HepG2 (cell line): ENCODE data around the gene GUSB. TPM values are rescaled to one million over a fixed set of nuclear protein-coding genes. Genes with fewer than 3 reads are reported as not detected.

Experiments
- ATAC-seq: fragments of 200-7000 bp; cut with Tn5 transposase; 3 replicates; pipeline ENCODE4 v1.9.1; 2020; ENCODE audit warnings: mild to moderate bottlenecking, moderate library complexity
- BruUV-seq: library from RNA; stranded (reverse); fragments of 400-500 nt; replicated peaks from 2 replicates; lab custom pipeline; 2021; lab: Mats Ljungman, UMichigan
- CTCF ChIA-PET: fragments of 300-600 bp; formaldehyde crosslinking; extraction: SDS; loops from one replicate; lab custom pipeline; 2021; ENCODE audit warnings: low total read pairs, inconsistent platforms, low intra/inter-chr PET ratio; lab: Yijun Ruan, JAX
- POLR2A ChIA-PET: fragments of 350-600 bp; sonication (Branson Sonifier 250); formaldehyde crosslinking; loops from one replicate; lab custom pipeline; 2020; ENCODE audit warnings: antibody characterized with exemption, inconsistent platforms; lab: Yijun Ruan, JAX
- DNase-seq: peaks from one replicate; pipeline ENCODE4 v3.0.0-alpha.2; 2015; ENCODE audit warnings: low spot score
- FAIRE-seq: peaks from 3 replicates; lab custom pipeline; 2011; peaks lifted over from hg19 to GRCh38; lab: Jason Lieb, UNC
- H2AFZ ChIP-seq: one replicate; pipeline ENCODE4 v1.6.1; 2011; ENCODE audit warnings: low read length, inconsistent platforms
- H3K27ac ChIP-seq: fragments of 300-600 bp; 3 replicates; pipeline ENCODE4 v1.8.0; 2011; ENCODE audit warnings: mixed run types, mild to moderate bottlenecking, mixed read lengths, low read length, inconsistent platforms; ENCODE audit not compliant: insufficient read depth; ENCODE audit errors: extremely low read length
- H3K27me3 ChIP-seq, 2 experiments: fragments of 200-600 bp in 1 of 2; 2 replicates in 1 of 2; 3 replicates in 1 of 2; pipeline versions ENCODE4 v1.6.0 to v1.8.0; 2011; ENCODE audit warnings: low read length in 2 of 2, mild to moderate bottlenecking in 2 of 2, moderate library complexity in 2 of 2, inconsistent platforms in 1 of 2; ENCODE audit not compliant: insufficient read depth in 2 of 2, control insufficient read depth in 1 of 2
- H3K36me3 ChIP-seq, 2 experiments: fragments of 200-600 bp in 1 of 2; replicated peaks in 1 of 2; 2 replicates in 1 of 2; 3 replicates in 1 of 2; pipeline versions ENCODE4 v1.5.1 to v1.8.0; 2011; ENCODE audit warnings: low read length in 2 of 2, inconsistent platforms in 1 of 2; ENCODE audit not compliant: insufficient read depth in 2 of 2, control insufficient read depth in 1 of 2
- H3K4me1 ChIP-seq: 2 replicates; pipeline ENCODE4 v1.5.1; 2012; ENCODE audit warnings: low read length, inconsistent platforms; ENCODE audit not compliant: insufficient read depth
- H3K4me2 ChIP-seq: 2 replicates; pipeline ENCODE4 v1.6.0; 2011; ENCODE audit warnings: low read depth, low read length, inconsistent platforms
- H3K4me3 ChIP-seq, 3 experiments: fragments of 200-600 bp in 1 of 3; sonication (generic), shearing (Covaris generic) in 1 of 3; replicated peaks in 1 of 3; 2 replicates each; pipeline ENCODE4 v1.5.1; 2011 to 2016; ENCODE audit warnings: low read length in 3 of 3, inconsistent platforms in 2 of 3, low read depth in 2 of 3, mild to moderate bottlenecking in 2 of 3, control low read depth in 1 of 3, mixed read lengths in 1 of 3; ENCODE audit not compliant: insufficient read depth in 1 of 3
- H3K79me2 ChIP-seq: one replicate; pipeline ENCODE4 v1.6.1; 2011; ENCODE audit warnings: low read length, inconsistent platforms; ENCODE audit not compliant: insufficient read depth
- H3K9ac ChIP-seq: 2 replicates; pipeline ENCODE4 v1.6.0; 2011; ENCODE audit warnings: mild to moderate bottlenecking, low read depth, low read length, inconsistent platforms; ENCODE audit not compliant: insufficient read depth
- H3K9me3 ChIP-seq: 2 replicates; pipeline ENCODE4 v1.5.1; 2012; ENCODE audit warnings: mild to moderate bottlenecking, low read length
- H4K20me1 ChIP-seq: 2 replicates; pipeline ENCODE4 v1.6.0; 2011; ENCODE audit warnings: inconsistent platforms, mild to moderate bottlenecking, low read length, moderate library complexity; ENCODE audit not compliant: insufficient read depth
- NFRKB ChIP-seq: fragments of 450-650 bp; IDR thresholded peaks from 2 replicates; pipeline ENCODE4 v1.6.1; 2017
- NFYC ChIP-seq: IDR thresholded peaks from 2 replicates; pipeline ENCODE4 v1.6.1; 2016; ENCODE audit warnings: missing genetic modification reagents, missing compliant biosample characterization
- SMARCC2 ChIP-seq: fragments of 450-650 bp; IDR thresholded peaks from 2 replicates; pipeline ENCODE4 v1.6.1; 2017; ENCODE audit warnings: antibody characterized with exemption, mild to moderate bottlenecking
- SUZ12 ChIP-seq: fragments of 150-350 bp; IDR thresholded peaks from 2 replicates; pipeline ENCODE4 v1.6.1; 2014; ENCODE audit warnings: low read depth, low read length
- ZNF281 ChIP-seq: sonication (generic); formaldehyde crosslinking; IDR thresholded peaks from 2 replicates; pipeline ENCODE4 v1.4.0; 2020; ENCODE audit warnings: missing genetic modification reagents, borderline replicate concordance
- ZNF3 ChIP-seq: IDR thresholded peaks from 2 replicates; pipeline ENCODE4 v1.7.0; 2017; ENCODE audit warnings: inconsistent platforms
- ZNF703 ChIP-seq: sonication (generic); formaldehyde crosslinking; IDR thresholded peaks from 2 replicates; pipeline ENCODE4 v1.5.1; 2020; ENCODE audit warnings: missing genetic modification reagents, mild to moderate bottlenecking, moderate library complexity, borderline replicate concordance
- WGBS: methylation state at CpG from one replicate; pipeline ENCODE4 v1.1.6; 2017; ENCODE audit warnings: low lambda C conversion rate; 5-methylcytosine and 5-hydroxymethylcytosine counted together
- in situ Hi-C: cut with HindIII; loops from 2 replicates; pipeline ENCODE4 v1.10.0; 2017; ENCODE audit warnings: low pct_unique_long_range_greater_than_20kb; ENCODE audit not compliant: extremely low pct_ligation_motif_present
- intact Hi-C: fragments of 100-400 bp; cut with micrococcal nuclease; formaldehyde crosslinking; loops from one replicate; pipeline ENCODE4 v1.10.0; 2022; ENCODE audit not compliant: unreplicated experiment
- polyA plus RNA-seq, 8 experiments: library from polyadenylated mRNA; depleted of rRNA in 3 of 8; stranded (reverse) in 7 of 8; unstranded in 1 of 8; fragments of >200 nt; fragmentation: Illumina TruSeq in 4 of 8; extraction: Trizol in 4 of 8; gene quantifications; 2 replicates each; pipeline versions ENCODE4 v1.2.1 to v1.2.3, GENCODE V29; 2011 to 2016; ENCODE audit warnings: low read depth in 4 of 8, missing spikeins in 1 of 8, mixed read lengths in 1 of 8; ENCODE audit not compliant: insufficient read depth in 1 of 8
- total RNA-seq, 5 experiments: library from RNA; depleted of rRNA; stranded (reverse); fragments of >200 nt; fragmentation: Illumina TruSeq; extraction: Trizol; gene quantifications; 2 replicates each; pipeline ENCODE4 v1.2.3, GENCODE V29; 2016; ENCODE audit warnings: low read depth in 1 of 5

GUSB gene
- total and polyA plus RNA-seq, 2 of the 13 experiments (the other 11 are each of a cell fraction or from before 2014, with no cell fraction given): 18.8 to 60.0 TPM

GRCh38 chr7:65979583-65980477 is 2.2 kb downstream of the GUSB start:
- peaks cover 3 to 13% of the 10 kb centered on the region in 2 experiments; a peak in 4 of 5 replicates for H3K36me3 ChIP-seq
- H3K4me3 ChIP-seq: no peak overlapping the region
- H3K79me2 ChIP-seq: peaks cover 8% of the 10 kb centered on the region
- ATAC-seq: no peak
- no peak overlapping the region for H3K9ac ChIP-seq
- 93% methylated on average over 6 of the region's 29 CpGs for WGBS
- CTCF ChIA-PET: no interaction called here
- H4K20me1 ChIP-seq: no peaks in the 10 kb centered on the region
- no peak for FAIRE-seq
- BruUV-seq: no TSS peak
- no peak overlapping the region for H3K27ac ChIP-seq
- H2AFZ ChIP-seq: no peak overlapping the region
- no peak for DNase-seq
- intact Hi-C loops: no loop called here
- in situ Hi-C loops: no loop called here
- peaks cover 29% of the 10 kb centered on the region for H3K4me1 ChIP-seq
- H3K9me3 ChIP-seq: no peaks in the 10 kb centered on the region
- no peaks in the 10 kb centered on the region for H3K27me3 ChIP-seq
- no peak overlapping the region for H3K4me2 ChIP-seq
- POLR2A ChIA-PET: interaction anchor here (0.6 kb wide), 1 partner anchor 96 kb away, joined by 5 read pairs; the partner anchor contains the start of gene ASL
- no peak for TF ChIP-seq ZNF703 (CRISPR knock-in tag)
- no peak for TF ChIP-seq ZNF3 (CRISPR knock-in tag)
- TF ChIP-seq NFYC (CRISPR knock-in tag): no peak
- no peak for TF ChIP-seq SUZ12
- TF ChIP-seq ZNF281 (CRISPR knock-in tag): no peak
- no peak for TF ChIP-seq SMARCC2
- no peak for TF ChIP-seq NFRKB
